Measurements from ENCODE around the gene ANKRD13A.

The ANKRD13A gene

DNA sequence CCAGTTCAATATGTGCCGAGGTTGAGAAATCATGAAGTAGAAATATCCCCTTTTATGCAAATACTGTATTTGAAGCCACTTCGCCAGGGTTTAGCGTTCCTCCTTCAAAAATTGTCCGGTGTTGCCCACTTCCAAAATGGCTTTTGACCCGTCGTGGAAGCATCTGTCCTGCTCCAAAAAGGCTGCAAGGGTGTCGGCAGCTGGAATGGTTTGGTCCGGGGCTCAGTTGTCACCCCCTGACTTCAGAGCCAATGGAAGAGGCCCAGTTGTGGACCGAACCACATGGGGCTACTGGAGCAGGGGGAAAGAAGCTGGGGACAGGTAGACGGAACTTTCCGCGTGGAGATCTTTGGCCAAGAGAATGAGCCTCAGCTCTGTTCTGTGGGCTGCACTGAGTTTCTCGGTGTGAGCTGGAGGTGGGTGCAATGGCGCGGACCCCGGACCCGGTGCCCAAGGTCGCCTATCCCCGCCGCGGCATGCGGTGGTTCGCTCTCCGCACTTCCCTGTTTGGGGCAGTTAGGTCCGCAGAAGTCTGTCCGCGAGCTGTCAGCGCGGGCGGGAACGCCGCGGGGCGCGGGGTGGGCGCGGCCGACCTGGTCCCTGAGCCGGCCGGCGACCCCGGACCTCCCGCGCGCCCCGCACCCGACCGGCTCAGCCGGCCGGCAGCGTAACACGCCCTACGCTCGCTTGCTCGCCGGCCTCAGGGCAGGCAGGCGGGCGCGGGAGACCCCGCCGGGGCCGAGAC is at the start of gene ANKRD13A:
Gene ANKRD13A (plus strand): TSS at position 527 of the 745 bp plus-strand sequence. CDS start 259 bp downstream, outside the sequence.
- peak; percentile 90 for DNase-seq

DNA sequence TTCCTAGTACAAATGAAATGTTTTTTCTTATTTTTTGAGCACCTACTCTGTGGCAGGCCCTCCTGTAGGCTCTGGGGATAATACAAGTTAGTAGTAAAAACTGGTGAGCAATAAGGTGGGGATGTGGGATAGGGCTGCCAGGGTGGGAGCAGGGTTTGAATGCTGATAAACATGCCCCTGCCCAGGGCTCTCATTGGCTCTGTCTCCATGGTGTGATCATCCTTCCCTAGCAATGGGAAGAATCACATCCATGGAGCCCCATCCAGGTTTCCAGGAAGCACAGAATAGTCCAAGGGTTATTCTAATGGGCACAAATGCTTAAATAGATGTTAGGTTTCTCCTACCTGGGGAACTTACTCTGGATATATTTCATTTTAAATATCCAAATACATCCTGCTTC is 48.6 kb upstream of the ANKRD13A start:
- no peak for DNase-seq

DNA sequence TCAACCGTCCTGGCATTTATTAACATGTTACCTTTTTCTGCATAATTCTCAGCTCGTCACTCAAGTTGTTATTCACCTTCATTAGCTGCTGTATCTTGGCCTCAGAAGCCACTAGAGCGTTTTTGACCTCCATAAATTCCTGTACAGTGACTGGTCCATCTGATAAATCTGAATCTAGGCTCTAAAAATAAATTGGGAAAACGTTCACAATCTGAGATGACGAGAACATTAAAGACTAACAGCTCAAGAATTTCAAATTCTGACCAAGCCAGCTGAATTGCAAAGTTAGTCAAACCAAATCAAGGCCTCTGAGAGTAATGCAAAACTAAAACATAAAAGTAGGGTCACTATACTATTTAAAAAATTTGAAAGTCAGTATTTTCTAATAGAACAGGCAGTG is 48.1 kb upstream of the ANKRD13A start:
- no peak for DNase-seq

- DNase-seq, result no peak
These were observed 47.5 kb upstream of the ANKRD13A start for GRCh38 chr12:109951751-109952150.

GRCh38 chr12:109952160-109952858 is 46.9 kb upstream of the ANKRD13A start:
- DNase-seq, result peak; percentile 90

- no peak for DNase-seq
These were observed 46.4 kb upstream of the ANKRD13A start for GRCh38 chr12:109952873-109953272.

DNA sequence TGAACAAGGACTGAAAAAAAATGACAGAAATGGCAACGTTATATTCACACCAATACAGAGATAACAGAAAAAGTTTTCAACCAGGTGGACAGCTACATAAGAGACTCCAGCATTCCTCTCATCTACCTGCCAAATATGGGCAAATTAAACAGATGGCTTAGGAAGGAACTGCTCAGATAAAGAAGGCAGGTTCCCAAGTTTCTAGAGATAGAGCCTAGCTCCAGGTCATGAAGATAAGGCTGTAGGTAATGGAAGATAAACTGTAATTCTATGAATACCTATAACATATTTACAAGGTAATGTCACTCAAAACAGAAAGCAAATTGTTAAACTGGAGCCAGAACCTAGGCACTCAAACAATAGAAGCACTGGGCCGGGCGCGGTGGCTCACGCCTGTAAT is 45.6 kb upstream of the ANKRD13A start:
- DNase-seq, result no peak

DNA sequence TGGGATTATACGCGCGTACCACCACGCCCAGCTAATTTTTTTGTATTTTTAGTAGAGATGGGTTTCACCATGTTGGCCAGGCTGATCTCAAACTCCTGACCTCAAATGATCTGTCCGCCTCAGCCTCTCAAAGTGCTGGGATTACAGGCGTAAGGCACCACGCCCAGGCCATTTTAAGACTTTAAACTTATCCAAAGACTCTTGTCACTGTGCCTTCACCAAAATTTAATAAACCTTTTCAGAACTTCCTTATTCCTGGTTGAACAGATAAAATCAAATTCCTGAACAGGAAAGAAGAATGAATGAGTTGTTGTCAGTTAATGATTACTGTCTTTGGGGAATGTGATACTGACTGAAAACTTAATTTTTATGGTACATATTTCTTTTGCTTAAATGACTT is 40.9 kb upstream of the ANKRD13A start:
- DNase-seq, result no peak

DNA sequence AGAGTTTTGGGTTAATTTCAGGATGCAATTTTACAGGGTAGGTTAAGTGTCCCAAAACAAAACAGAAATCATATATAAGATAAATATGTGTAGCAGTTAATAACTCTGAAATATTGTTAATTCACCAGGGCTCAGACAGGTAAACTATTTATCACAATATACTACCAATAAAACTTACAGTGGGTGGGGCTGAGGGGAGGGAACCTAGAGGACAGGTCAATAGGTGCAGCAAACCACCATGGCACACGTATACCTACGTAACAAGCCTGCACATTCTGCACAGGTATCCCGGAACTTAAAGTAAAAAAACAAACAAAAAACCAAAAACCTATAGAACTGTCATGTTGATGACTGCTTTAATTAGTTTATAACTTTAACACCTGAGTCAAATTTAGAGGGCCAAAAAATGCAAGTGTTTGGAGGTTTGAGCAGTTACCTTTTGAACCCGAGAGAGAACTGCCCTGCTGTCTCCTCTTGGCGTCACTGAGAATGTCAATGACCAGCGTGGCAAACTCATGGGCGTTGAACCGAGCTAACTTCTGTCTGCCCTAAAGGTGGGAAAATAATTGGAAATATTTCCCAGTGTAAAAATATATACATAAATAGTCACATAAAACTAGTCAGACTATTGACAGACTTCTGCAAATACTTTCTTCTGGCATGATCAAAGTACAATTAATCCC is 39.7 kb upstream of the ANKRD13A start:
- DNase-seq, result no peak

DNA sequence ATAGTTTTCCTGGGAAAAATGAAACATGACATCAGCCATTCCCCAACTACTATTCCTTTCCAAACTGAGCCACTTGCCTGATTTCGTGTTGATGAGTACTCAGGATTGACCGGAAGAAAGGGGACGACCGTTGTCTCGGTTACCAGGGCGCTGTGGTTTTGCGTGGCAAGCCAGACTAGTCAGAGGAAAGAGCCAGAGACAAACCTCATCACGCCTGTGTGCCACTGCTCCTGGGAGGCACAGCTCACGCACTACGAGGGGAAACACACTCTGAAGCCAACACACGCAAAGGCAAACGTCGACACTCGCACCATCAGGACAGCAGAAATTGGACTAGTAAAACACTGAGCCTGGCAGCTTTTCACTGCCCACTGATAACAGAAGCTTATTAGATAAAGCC is 38.0 kb upstream of the ANKRD13A start:
- no peak for DNase-seq

GRCh38 chr12:109961612-109962011 is 37.6 kb upstream of the ANKRD13A start:
- DNase-seq, result peak; percentile 22

- DNase-seq, result no peak
These were observed 36.8 kb upstream of the ANKRD13A start for GRCh38 chr12:109962398-109962797.

- no peak for DNase-seq
These were observed 35.9 kb upstream of the ANKRD13A start for GRCh38 chr12:109963330-109963729.

DNA sequence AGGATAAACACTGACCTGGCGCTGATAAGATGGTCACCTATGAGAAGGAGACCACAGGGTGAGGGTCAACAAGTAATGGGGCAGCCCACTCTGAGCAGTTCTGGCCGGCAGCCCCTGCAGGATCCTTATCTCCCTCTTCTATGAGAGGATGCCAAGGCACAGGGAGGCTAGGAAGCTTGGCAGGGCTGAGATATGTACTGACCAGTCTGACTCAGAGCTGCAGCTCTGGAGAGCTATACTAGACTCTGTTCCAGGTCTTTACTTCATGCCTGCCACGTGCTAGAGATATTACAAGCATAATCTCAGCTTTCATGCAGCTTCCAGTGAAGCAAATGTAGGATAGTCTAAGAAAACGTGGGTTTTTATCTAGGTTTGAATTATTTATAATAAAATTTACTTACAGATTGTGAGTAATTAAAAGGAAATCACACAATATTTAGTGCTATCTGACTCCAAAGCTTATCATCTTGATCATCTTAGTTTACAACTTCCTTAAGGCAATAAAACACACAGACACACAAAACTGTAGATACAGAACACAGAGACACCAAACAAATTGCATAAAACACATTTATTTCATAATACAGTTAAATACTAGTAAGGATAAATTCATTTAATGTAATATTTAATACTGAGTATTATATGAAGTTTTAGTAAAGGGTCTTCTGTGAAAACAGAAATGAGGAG is 35.3 kb upstream of the ANKRD13A start:
- DNase-seq, result no peak

- no peak for DNase-seq
These were observed 32.7 kb upstream of the ANKRD13A start for GRCh38 chr12:109966546-109966945.

DNA sequence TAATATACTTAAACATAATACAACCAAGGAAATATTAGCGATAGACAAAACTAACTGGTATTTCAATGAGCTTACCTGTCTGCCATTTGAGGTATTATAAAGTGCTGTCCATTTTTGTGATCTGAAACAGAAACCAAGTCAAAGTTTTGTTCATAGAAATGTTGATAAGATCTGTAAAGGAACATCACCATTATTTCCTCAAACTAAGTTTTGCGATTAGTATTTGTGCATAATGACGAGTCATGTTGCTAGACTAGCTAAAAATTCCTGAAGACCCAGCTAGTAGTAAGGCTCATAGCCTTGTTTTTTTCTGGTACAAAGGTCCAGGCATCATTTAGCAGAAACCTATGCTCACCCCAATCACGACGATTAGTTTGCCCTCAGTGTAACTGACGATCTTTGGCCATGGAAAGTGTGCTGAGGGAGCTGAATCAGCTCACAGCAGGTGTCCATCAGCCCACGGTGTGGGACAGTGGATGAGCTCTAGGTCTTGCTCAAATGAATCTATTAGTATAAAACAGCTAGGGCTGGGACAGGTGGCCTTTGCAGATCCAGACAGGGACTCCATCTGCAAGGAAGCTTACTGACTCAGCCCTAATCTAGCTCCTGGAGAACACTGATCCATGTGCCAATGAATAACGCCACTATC is 31.7 kb upstream of the ANKRD13A start:
- no peak for DNase-seq

- no peak for DNase-seq
These were observed 31.2 kb upstream of the ANKRD13A start for GRCh38 chr12:109968032-109968420.

DNA sequence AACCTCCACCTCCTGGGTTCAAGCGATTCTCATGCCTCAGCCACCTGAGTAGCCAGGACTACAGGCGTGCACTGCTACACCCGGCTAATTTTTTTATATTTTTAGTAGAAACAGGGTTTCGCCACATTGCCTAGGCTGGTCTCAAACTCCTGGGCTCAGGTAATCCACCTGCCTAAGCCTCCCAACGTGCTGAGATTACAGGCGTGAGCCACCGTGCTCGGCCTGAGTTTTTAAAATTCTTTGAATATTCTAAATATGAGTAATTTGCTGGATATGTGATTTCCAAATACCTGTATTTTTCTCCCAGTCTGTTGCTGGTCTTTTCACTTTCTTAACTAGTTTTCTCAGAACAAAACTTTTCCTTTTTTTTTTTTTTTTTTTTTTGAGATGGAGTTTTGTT is 30.4 kb upstream of the ANKRD13A start:
- DNase-seq, result no peak

DNA sequence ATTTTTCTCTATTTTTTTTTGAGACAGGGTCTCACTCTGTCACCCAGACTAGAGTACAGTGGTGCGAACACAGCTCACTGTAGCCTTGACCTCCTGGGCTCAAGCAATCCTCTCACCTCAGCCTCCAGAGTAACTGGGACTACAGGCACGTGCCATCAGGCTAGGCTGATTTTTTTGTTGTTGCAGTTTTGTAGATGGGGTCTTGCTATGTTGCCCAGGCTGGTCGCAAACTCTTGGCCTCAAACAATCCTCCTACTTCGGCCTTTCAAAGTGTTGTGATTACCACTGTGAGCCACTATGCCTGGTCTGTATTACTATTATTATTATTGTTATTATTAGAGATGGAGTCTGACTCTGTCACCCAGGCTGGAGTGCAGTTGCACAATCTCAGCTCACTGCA is 26.4 kb upstream of the ANKRD13A start:
- no peak for DNase-seq

DNA sequence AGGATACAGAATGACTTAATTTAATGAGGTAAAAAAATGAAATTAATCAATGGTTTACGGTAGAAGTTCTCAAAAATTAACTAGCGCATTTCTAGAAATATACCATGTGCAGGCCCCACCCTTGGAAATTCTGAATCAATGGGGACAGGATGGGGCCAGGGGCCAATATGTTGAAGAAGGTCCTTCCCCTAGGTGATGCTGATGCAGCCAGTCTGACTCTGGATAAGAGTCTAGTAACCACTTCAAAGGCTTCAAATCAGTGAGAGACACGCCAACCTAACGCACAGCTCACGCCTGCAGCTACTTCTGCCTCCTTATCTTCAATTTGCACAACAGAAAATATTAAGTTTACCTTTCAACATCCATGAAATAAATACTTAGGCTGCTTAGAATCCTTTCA is 17.9 kb upstream of the ANKRD13A start:
- DNase-seq, result no peak

DNA sequence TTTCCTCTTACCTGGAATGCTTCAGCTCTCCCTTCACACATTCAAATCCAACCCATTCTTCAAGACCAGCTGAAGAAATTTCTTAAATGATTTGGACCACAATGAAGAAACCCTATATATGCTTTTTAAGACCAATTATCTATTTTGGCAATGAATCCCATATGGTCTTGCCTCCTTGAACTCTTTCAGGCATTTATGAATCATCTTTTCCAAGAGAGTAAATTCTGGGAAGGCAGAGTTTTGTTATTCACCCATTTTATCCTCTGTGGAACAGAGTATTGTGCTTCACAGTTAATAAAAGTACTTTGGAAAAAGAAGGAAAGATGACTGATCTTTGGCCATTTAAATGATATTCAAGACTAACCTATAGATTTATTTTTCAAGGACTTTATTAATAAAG is 17.0 kb upstream of the ANKRD13A start:
- DNase-seq, result no peak

- no peak for DNase-seq
These were observed 15.6 kb upstream of the ANKRD13A start for GRCh38 chr12:109983432-109984142.

Measured in MV-4-11 (cell line).